Kasumi-1 (cell line): Measurements from ENCODE around the gene FGA.
"Not testable (repeated sequence)": the region's sequence is repeated elsewhere in the genome, so short reads cannot be mapped to it uniquely, and the experiment has no call there.

Experiments
- DNase-seq, 2 experiments: peaks; one replicate each; lab custom pipeline; 2025; lab: John Stamatoyannopoulos, UW

FGA gene

DNA sequence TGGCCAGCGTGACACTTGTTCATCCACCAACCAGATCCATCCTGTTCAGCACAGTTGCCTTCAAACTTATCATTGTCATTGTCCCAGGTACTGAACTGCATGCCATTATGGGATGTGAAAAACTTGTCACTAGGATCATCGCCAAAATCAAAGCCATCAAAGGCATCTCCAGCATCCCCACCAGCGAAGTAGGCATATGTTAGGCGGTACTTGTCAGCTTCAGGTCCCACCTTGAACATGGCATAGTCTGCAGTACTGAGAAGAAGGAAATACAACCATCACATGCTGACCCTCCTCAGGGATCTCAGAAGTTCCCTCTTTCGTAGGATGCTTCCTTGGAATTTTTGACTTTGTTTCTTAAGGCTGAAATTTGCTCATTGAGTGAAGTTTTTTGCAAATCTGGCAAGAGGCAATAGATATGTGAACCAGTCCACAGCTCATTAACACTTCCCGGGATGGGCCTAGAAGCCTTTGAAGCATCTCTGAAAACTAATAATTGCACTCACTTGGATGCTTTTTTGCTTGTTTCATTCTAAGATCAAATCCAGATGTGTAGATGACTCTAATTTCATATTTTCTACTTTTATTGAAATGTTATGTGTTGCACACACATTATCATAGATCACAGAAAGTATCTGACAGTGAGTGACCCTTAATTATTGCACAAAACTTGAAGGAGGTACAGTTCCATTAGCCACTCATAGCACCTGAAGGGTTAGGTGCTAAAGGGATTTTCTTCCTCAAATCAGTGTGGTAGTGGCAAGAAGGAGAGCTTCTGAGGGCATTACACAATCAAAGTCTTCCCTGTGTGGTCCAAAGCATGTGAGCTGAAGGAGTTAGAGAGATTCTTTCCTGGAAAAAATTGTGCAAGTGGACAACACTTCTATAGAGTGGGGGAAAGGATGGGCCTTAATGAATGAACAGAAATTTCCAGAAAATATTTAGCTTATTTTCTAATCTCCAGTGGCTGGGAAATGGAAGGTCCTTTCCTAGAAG is 16.5 kb upstream of the FGA start:
- DNase-seq: no peak

DNA sequence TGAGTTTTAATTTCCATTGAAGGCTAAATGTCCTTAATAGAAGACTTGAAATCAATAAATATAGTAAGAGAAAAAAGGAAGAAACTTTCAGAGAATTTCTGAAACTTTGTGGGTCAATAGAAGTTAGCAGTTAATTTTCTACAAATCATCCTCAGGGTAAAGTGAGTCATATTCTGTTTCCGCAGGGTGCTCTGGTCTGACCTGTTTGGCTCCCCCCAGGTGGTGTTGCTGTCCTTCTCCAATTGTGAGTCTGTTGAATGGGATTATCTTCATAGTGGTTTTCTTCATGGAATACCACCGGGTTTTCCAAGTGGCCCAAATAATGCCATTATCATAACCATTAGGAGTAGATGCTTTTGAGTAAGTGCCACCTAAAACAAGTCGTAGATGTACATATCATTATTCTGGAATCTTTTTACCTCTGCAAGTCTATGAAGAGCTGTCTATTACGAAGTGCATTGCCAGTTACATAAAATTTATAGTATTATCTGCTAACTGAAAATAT is 14.2 kb upstream of the FGA start:
- no peak for DNase-seq

DNA sequence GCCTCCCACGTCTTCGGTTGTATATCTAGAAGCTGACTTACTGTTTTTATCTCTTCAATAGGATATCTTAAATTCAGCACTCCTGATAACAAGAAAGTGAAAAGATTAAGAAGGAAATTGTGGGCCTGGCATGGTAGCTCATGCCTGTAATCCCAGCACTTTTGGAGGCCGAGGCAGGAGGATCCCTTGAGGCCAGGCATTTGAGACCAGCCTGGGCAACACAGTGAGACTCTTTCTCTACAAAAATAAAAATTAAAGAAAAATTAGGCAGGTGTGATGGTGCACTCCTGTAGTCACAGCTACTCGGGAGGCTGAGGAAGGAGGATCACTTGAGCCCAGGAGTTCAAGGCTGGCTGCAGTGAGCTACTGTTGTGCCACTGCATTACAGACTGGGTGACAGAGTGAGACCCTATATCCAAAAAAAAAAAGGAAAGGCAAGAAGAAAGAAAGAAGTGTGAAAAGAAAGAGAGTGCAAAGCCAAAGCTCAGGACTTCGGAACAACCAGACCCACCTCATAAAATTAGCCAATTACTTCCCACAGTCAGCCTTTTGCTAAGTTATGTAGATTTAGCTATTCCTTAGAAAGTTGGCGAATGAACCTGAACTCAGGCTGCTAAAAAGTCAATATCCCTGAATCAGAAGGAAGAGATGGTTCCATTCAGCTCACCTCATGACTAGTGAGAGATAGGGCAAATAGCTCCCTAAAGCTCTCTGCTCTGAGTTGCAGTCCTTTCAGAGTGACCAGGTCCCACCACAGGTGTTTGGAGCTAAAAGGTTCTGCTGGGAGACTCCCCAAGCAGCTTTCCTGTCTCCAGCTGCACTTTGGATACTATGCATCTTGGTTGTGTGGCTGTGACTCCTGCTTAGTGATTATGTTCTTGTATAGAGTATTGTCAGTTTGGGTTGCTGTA is 12.7 kb upstream of the FGA start:
- DNase-seq: no peak

DNA sequence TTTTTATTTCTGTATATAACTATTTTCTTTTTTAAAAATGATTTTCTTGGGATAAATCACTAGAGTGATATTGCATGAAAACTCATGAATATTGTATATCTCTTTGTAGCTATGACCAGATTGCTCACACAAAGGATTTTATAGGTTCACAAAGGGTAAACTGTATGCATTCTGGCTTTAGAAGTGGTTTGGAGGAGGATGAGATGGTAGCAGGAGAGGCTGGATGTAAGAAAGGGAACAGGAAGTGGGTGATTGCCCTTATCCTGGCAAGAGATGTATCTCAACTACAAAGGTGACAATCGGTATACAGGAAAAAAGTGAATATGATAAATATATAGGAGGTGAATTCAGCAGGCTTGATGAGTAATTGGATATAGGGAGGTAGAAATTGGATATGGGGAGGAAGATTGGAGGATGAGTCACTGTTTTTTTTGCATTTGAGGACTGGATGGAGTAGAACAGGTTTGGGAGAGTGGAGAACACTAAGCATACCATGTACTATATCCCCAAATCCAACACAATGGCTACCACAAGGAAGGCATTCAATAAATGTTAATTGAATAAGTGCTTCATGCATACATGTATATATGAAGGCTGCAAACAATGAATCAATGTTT is 12.0 kb upstream of the FGA start:
- no peak for DNase-seq

DNA sequence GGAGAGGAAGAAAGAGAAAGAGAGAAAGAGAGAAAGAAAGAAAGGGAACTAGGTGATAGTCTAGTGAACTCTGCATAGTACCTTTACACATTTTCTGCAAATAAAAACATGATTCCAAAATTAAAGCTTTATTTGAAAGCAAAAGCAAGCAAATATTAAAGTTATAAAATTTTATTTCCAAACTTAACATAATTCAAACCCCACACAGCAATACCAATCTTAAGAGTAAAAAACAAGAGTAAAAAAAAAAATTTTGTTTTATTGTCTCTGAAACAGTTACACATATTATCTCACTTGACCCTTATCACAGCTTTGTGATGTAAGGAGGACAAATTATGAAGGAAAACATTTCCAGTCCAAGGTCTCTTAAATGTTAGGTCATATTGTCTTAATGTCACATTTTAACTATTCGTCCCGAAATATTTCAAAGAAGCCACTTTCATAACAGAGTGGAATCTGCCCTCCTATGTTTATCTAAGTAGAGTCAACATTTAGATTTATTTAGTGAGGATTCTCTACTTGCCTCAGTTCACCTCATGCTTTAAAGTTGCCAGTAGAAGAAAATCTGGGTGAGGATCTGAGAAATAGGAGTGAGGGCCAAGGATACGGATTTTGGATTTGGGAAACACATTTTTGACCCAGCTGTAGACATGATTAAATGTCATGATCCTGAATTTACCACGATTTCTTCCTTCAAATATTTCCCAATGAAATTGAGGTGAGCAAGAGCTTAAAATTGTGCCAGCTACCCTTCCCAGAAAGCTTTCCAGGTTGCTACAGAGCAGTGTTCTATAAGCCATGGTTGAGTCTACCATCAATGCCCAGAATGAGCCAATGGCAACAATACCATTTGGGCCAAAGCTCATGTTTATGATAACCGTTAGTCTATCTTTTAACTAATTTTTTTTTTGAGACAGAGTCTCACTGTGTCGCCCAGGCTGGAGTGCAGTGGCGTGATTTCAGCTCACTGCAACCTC is 7.5 kb upstream of the FGA start:
- no peak for DNase-seq

DNA sequence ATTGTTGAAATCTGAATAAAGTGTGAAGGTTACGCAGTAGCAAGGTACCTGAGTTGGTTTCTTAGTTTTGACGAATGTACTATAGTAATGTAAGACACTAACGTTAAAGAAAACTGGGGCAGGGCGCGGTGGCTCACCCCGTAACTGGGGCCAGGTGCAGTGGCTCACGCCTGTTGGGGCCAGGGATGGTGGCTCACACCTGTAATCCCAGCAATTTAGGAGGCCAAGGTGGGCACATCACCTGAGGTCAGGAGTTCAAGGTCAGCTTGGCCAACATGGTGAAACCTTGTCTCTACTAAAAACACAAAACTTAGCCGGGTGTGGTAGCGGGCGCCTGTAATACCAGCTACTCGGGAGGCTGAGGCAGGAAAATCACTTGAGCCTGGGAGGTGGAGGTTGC is 6.7 kb upstream of the FGA start:
- DNase-seq: not testable (repeated sequence)

DNA sequence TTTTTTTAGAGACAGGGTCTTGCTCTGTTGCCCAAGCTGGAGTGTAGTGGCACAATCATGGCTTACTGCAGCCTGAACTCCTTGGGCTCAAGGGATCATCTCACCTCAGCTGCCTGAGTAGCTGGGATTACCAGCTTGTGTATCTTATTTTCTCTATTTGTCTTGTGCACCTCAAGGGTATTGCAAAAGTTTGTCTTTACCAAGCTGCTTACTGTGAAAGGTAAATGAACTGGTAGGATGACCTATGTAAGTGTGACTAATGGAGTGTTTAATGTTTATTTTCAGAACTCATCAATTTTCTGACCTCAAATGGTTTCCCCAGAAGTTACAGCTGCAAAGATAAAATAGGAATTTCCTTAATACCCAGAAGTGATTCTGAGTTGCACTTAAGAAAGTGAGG is 5.3 kb upstream of the FGA start:
- no peak for DNase-seq

DNA sequence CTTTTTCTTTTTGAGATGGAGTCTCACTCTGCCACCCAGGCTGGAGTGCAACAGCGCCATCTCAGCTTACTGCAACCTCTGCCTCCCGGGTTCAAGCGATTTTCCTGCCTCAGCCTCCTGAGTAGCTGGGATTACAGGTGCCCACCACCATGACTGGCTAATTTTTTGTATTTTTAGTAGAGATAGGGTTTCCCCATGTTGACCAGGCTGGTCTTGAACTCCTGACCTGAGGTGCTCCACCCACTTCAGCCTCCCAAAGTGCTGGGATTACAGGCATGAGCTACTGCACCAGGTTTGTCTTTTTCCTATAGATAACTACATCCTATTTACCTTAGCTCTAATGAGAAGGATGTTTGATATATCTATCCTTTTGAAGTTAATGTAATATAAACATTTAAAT is 3.8 kb upstream of the FGA start:
- not testable (repeated sequence) for DNase-seq

DNA sequence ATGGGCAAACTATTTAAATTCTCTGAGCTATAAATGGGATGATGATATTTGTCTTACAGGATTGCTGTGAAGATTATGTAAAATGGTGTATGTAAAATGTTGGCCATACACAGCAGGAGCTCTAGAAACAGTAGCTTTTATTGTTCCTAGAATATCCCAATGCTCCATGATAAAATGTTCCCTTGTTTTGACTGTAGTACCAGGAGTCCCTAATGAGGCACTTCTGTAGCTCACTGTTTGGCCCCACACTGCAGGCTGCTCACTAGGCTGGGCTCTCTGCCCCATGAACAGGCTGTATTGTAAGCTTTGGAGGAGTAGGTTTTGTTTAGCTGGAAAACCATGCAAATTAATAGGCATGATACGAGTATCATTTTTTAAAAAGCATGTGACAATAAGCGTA is 3.3 kb upstream of the FGA start:
- DNase-seq: no peak

DNA sequence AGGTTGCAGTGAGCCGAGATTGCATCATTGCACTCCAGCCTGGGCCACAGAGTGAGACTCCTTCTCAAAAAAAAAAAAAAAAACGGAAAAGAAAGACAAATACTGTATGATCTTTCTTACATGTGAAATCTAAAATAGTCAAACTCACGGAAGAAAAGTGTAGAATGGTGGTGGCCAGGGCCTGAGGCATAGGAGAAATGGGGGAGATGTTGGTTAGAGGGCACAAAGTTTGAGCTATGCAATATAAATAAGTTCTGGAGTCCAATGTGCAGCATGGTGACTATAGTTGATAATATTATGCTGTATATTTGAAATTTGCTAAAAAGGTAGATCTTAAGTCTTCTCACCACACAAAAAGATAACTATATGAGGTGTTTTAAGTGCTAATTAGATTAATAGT is 1.3 kb upstream of the FGA start:
- no peak for DNase-seq

DNA sequence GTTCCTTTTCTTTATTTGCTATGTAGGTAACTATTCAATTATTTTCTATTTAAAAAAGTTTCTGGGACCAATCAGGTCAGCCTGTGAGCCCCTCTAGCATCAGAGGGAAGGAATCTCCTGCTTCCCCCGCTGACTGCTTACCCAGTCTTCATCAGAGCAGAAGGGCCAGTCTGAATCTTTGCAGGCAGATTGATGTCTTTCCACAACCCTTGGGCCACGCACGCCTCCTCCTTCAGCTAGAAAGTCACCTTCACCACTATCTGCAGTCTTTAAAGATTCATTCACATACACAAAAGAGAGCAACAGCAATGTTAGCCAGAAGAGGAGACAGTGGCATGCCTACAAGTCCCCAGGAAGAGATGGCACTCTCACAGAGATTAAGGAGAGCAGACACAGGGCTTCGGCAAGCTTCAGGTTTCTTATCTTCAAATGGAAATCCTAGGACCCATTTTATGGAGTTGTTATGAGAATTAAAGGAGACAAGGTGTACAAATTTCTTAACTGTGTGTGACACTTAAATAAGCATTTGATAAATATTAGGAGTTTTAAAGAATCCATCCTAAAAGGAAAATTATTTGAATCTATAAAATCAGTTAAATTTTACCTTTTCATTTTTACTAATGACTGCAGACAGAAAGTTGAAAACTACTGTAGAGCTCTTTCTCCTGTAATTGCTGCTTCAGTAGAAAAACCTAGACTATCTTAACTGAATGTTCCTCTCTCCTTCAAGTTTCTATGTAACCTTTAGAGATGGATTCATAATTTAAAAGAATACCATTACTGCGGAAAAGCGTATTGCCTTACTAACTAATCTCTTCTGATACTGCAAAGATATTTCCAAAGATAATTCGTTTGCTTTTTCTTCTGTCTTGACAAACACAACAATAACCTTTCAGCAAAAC is 995 bp downstream of the FGA start:
- no peak for DNase-seq

DNA sequence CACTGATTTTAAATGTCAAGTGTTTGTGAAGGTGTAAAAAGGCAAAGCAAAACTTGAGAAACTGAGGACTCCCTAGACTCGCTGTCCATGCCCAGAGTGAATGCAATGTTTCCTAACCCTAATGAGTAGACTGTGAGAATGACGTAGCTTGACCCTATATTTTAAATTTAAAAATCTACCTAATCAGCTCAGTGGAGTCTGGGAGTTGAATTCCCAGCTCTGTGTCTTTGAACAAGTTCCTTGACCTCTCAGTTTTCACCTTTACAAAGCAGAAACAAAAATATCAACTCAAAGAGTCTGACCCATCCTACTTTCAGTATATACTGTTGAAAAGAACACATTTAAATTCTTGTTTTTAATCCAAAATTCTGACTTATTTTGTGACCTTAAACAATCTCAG is 2.3 kb downstream of the FGA start:
- DNase-seq: no peak

DNA sequence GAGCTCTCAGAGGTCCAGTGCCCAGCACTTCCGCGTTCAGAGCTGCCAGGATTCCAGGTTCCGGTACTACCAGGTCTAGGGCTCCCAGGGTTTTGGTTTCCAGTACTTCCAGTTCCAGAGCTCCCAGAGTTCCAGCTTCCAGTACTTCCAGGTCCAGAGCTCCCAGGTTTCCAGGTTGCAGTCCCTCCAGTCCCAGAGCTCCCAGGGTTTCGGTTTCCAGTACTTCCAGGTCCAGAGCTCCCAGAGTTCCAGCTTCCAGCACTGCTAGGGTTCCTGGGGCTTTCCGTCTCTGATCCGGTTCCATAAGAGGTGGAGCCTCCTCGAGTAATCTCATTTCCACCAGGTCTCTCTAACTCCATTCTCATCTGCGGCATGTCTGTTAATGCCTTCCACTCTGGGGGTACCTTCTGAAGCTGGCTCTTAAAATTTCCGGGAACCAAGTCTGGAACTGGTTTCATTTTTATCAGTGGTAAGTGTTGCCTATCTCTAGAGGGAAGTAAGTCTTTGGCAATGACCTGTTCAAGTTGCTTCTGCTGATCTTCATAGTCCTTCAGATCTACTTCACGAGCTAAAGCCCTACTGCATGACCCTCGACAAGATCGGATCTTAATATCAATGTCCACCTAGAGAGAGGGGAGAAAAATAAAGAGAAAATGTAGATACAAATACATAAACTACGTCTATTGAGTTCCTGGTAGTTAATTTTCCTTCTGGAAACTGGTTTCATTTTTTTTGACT is 4.1 kb downstream of the FGA start:
- DNase-seq: no peak

DNA sequence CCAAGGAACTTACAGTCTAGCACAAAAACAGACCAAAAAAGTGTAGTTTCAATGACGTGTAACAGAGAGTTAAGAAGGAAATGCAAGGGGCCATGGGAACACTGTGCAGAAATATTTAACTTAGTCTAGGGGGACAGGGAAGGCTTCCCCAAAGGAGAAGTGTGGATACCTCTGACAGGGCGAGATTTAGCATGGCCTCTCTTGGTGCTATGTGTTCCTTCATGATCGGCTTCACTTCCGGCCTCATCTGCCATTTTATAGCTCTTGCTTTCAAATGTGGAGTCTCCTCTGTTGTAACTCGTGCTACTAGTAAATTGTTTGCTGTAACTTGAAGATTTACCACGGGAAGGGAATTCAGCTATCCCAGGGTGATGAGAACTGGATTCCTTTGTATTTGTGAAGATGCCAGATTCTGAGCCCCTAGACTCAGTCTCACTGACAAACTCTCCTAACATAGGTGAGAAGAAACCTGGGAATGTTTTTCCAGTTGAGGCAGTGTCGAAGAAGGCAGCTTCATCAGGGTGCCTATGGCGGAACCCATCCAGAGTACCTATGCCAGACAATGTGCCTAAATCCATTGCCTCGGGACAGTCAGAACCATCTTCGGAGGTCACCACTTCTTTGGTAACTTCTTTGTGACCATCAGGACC is 5.0 kb downstream of the FGA start:
- no peak for DNase-seq

DNA sequence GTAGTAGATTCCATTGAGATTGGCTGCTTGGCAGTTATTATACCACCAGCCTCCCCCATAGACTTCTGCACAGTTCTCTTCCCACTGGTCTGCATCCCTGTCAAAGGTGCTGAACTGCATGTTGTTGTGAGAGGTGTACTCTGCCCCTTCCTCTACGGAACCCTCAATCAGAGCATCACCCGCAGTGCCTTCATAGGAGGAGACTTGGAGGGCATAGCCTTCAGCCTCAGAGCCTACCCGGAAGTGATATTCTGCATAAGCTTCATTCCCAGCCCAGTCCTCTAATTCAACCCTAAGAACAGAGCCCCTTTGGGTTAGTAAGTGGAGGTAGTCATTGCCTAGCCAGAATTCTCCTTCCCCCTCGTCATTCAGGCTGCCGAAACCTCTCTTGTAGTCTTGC is 6.3 kb downstream of the FGA start:
- DNase-seq: no peak

DNA sequence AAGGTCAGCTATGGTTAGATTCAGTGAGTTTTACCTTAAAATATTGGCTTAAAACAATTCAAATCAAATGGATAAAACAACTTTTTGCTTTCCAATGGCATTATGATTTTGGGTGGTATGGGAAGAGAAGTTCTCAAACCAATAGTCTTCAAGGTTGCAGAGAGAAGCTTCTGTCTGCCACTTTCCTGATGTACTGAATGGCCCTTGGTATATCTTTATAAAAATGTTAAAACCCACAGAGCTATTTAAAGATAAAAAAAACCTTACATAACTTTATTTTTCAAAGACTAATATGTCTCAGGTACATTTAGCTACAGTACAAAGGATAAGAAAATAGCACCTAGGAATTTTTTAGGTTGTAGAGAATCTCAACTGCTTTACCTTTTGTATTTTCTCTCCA is 6.9 kb downstream of the FGA start:
- DNase-seq: no peak

DNA sequence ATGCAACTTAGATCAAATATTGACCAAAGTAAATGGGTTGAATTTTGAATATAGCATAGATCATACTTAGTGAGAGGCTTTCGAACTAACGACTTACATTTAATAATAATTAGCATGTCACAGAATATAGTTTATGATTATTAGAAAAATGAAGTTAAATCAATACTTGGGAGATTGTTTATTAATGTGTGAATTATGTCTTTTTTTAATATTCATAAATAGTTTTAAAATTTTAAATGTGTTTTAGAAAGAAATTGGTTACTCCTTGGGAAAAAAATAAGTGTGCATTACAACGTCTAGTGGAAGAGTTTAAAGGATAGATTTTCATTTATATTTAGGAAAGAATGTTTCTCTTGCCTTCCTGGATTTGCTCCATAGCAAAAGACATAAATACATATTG is 7.3 kb downstream of the FGA start:
- no peak for DNase-seq

DNA sequence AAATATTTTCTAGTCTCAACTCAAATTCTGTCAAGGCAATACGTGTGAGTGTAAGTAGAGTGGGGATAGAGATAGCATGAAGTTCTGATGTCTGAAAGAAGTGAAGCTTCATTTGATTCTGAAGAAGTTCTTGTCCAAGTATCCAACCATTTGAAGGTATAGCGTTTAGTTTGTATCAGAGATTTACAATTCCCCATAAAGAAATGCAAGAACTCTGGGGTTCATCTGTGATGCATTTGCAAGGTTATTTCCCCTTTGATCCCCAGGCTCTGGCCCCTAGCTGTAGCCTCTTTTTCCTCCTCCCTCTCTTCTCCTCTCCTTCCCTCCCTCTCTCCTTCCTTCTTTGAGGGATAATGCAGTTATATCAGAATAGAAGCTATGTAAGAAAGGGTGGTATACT is 7.8 kb downstream of the FGA start:
- no peak for DNase-seq

DNA sequence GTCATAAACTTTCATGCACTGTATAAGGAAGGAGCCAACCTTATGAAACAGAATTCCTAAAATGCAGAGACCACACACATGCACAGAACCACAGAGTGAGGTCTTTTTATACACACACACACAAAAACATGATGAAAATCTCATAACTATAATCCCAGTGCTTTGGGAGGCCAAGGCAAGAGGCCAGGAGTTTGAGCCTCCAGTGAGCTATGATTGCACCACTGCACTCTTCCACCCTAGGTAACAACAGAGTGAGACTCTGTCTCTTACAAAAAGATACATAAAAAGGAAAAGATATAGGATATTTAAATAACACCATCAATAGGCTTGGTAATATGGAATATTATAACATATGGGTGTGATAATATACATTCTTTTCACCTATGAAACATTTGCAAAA is 10.6 kb downstream of the FGA start:
- no peak for DNase-seq
